ENCODE data around the gene IYD. TPM values are rescaled to one million over a fixed set of nuclear protein-coding genes. Genes with fewer than 3 reads are reported as not detected.
A peak's percentile ranks its signal among the peaks of the same experiment; 100 is the strongest.

IYD gene, protein sequence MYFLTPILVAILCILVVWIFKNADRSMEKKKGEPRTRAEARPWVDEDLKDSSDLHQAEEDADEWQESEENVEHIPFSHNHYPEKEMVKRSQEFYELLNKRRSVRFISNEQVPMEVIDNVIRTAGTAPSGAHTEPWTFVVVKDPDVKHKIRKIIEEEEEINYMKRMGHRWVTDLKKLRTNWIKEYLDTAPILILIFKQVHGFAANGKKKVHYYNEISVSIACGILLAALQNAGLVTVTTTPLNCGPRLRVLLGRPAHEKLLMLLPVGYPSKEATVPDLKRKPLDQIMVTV
- 1.3 TPM for total RNA-seq

DNA sequence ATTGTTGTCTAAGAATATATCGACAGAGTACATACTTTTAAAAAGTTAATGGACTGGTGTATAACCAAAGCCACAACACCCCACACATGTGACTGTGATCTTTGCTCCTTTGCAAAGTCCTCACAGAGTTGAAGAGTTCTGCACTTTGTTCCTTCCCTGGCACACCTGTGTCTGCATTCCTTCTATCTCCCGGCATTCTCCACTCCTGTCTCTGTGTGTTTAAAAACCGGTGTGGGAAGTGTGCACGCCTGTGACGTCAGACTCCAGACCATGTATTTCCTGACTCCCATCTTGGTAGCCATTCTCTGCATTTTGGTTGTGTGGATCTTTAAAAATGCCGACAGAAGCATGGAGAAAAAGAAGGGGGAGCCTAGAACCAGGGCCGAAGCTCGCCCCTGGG, at the start of gene IYD:
Gene IYD, plus strand, starts transcription at position 251 of the 400 bp plus-strand sequence. Its CDS starts 20 bp downstream, at position 271.

Small RNA genes within 50 kb of the gene (small RNA-seq; reads per million reads assigned to genes)
- gene RNU4-7P (ENCODE audit: low replicate concordance), result 2.2 reads per million, percentile 90 among the genes with 10 or more reads in this experiment

Other genes with a start within 250 kb of the IYD start
- gene PPP1R14C, start 226.0 kb upstream of the IYD start, total RNA-seq, result 17.6 TPM
- 47.4 TPM for gene PLEKHG1, start 230.9 kb downstream of the IYD start, total RNA-seq

Data from metanephros (tissue), 2 donors.